H9 (cell line): Measurements from ENCODE around the gene PLS3. TPM values are rescaled to one million over a fixed set of nuclear protein-coding genes. Genes with fewer than 3 reads are reported as not detected.
A peak's percentile ranks its signal among the peaks of the same experiment; 100 is the strongest.

ENCODE experiments used
- DNase-seq: peaks from one replicate; pipeline ENCODE4 v3.0.0-alpha.2; 2017
- H2AFZ ChIP-seq: one replicate; pipeline ENCODE4 v1.6.1; 2013; ENCODE audit warnings: mild to moderate bottlenecking, low read length, control low read depth, moderate library complexity
- H2AK5ac ChIP-seq: 2 replicates; pipeline ENCODE4 v1.6.1; 2013; ENCODE audit warnings: low read length, control low read depth, mixed read lengths; ENCODE audit not compliant: insufficient read length
- H2BK120ac ChIP-seq: one replicate; pipeline ENCODE4 v1.6.1; 2013; ENCODE audit warnings: low read depth, mild to moderate bottlenecking, low read length, control low read depth, inconsistent platforms; ENCODE audit not compliant: poor library complexity, severe bottlenecking
- H2BK12ac ChIP-seq: 2 replicates; pipeline ENCODE4 v1.6.1; 2013; ENCODE audit warnings: low read length, control low read depth, mixed read lengths, low read depth; ENCODE audit not compliant: insufficient read length
- H2BK15ac ChIP-seq: 2 replicates; pipeline ENCODE4 v1.6.1; 2013; ENCODE audit warnings: low read depth, low read length, control low read depth
- H2BK20ac ChIP-seq: one replicate; pipeline ENCODE4 v1.6.1; 2013; ENCODE audit warnings: low read depth, mild to moderate bottlenecking, low read length, control low read depth, inconsistent platforms; ENCODE audit not compliant: poor library complexity, severe bottlenecking
- H2BK5ac ChIP-seq: 2 replicates; pipeline ENCODE4 v1.6.1; 2013; ENCODE audit warnings: low read length, control low read depth, mixed read lengths; ENCODE audit not compliant: insufficient read length
- H3K14ac ChIP-seq: 2 replicates; pipeline ENCODE4 v1.6.1; 2013; ENCODE audit warnings: low read length, control low read depth; ENCODE audit not compliant: insufficient read depth
- H3K18ac ChIP-seq: 2 replicates; pipeline ENCODE4 v1.6.1; 2013; ENCODE audit warnings: low read depth, mild to moderate bottlenecking, mixed read lengths, low read length, control low read depth; ENCODE audit not compliant: insufficient read length
- H3K23ac ChIP-seq: 2 replicates; pipeline ENCODE4 v1.6.1; 2013; ENCODE audit warnings: low read length, control low read depth, mixed read lengths, low read depth; ENCODE audit not compliant: insufficient read length
- H3K23me2 ChIP-seq: 2 replicates; pipeline ENCODE4 v1.6.1; 2013; ENCODE audit warnings: low read depth, mild to moderate bottlenecking, mixed read lengths, low read length, control low read depth; ENCODE audit not compliant: insufficient read length, poor library complexity, severe bottlenecking
- H3K27ac ChIP-seq: 2 replicates; pipeline ENCODE4 v1.5.1; 2013; ENCODE audit warnings: low read length, control low read depth, mixed read lengths, low read depth; ENCODE audit not compliant: insufficient read length
- H3K27me3 ChIP-seq: 2 replicates; pipeline ENCODE4 v1.6.1; 2013; ENCODE audit warnings: low read length, control low read depth, inconsistent platforms; ENCODE audit not compliant: insufficient read depth
- H3K4ac ChIP-seq: 2 replicates; pipeline ENCODE4 v1.6.1; 2013; ENCODE audit warnings: low read depth, mild to moderate bottlenecking, control low read depth, inconsistent platforms, low read length, moderate library complexity
- H3K4me1 ChIP-seq: 2 replicates; pipeline ENCODE4 v1.6.1; 2013; ENCODE audit warnings: low read length, control low read depth, inconsistent platforms; ENCODE audit not compliant: insufficient read depth
- H3K4me2 ChIP-seq: 2 replicates; pipeline ENCODE4 v1.6.1; 2013; ENCODE audit warnings: low read length, control low read depth, mixed read lengths; ENCODE audit not compliant: insufficient read length, insufficient read depth
- H3K56ac ChIP-seq: 2 replicates; pipeline ENCODE4 v1.6.1; 2013; ENCODE audit warnings: low read depth, mild to moderate bottlenecking, mixed read lengths, low read length, control low read depth; ENCODE audit not compliant: insufficient read length
- H3K79me1 ChIP-seq: 2 replicates; pipeline ENCODE4 v1.6.1; 2013; ENCODE audit warnings: low read depth, mild to moderate bottlenecking, moderate library complexity, low read length, control low read depth, inconsistent platforms; ENCODE audit not compliant: insufficient read depth, poor library complexity, severe bottlenecking
- H3K79me2 ChIP-seq: 2 replicates; pipeline ENCODE4 v1.6.1; 2013; ENCODE audit warnings: low read length, control low read depth, inconsistent platforms; ENCODE audit not compliant: insufficient read depth
- H3K9ac ChIP-seq: 2 replicates; pipeline ENCODE4 v1.6.1; 2013; ENCODE audit warnings: low read length, control low read depth, mixed read lengths; ENCODE audit not compliant: insufficient read length; ENCODE audit errors: extremely low read depth
- H3K9me3 ChIP-seq: one replicate; pipeline ENCODE4 v1.6.1; 2013; ENCODE audit warnings: low read depth, low read length, inconsistent platforms; ENCODE audit not compliant: control insufficient read depth
- H3T11ph ChIP-seq: one replicate; pipeline ENCODE4 v1.6.1; 2013; ENCODE audit warnings: mild to moderate bottlenecking, low read length, control low read depth, inconsistent platforms
- H4K20me1 ChIP-seq: one replicate; pipeline ENCODE4 v1.6.1; 2013; ENCODE audit not compliant: control insufficient read depth, insufficient read length, insufficient read depth
- H4K5ac ChIP-seq: 2 replicates; pipeline ENCODE4 v1.6.1; 2013; ENCODE audit warnings: low read depth, mild to moderate bottlenecking, mixed read lengths, low read length, control low read depth; ENCODE audit not compliant: insufficient read length
- H4K8ac ChIP-seq: replicated peaks from 2 replicates; pipeline ENCODE4 v1.6.1; 2013; ENCODE audit warnings: low read length, control low read depth, mixed read lengths, low read depth; ENCODE audit not compliant: insufficient read length
- H4K91ac ChIP-seq: 2 replicates; pipeline ENCODE4 v1.6.1; 2013; ENCODE audit warnings: low read depth, mild to moderate bottlenecking, moderate library complexity, mixed read lengths, low read length, control low read depth; ENCODE audit not compliant: insufficient read length
- H3K27ac Mint-ChIP-seq, 3 experiments: 2 replicates in 2 of 3; 3 replicates in 1 of 3; pipeline ENCODE4 v1.8.0; 2020 to 2021; ENCODE audit warnings: mixed read lengths in 3 of 3, mild to moderate bottlenecking in 1 of 3, moderate library complexity in 1 of 3
- H3K27me3 Mint-ChIP-seq: 2 replicates; pipeline ENCODE4 v1.8.0; 2021; ENCODE audit warnings: low read depth, mild to moderate bottlenecking, moderate library complexity, mixed read lengths
- H3K36me3 Mint-ChIP-seq, 3 experiments: 2 replicates in 2 of 3; 3 replicates in 1 of 3; pipeline ENCODE4 v1.8.0; 2020 to 2021; ENCODE audit warnings: low read depth in 3 of 3, mixed read lengths in 3 of 3; ENCODE audit not compliant: insufficient read depth in 1 of 3
- H3K4me1 Mint-ChIP-seq, 2 experiments: 2 replicates each; pipeline ENCODE4 v1.8.0; 2020; ENCODE audit warnings: mixed read lengths in 2 of 2
- H3K4me3 Mint-ChIP-seq, 2 experiments: 2 replicates in 1 of 2; 3 replicates in 1 of 2; pipeline ENCODE4 v1.8.0; 2020 to 2021; ENCODE audit warnings: mild to moderate bottlenecking in 2 of 2, mixed read lengths in 2 of 2, moderate library complexity in 1 of 2
- H3K9me3 Mint-ChIP-seq, 2 experiments: 2 replicates in 1 of 2; 3 replicates in 1 of 2; pipeline ENCODE4 v1.8.0; 2020; ENCODE audit warnings: mild to moderate bottlenecking in 2 of 2, mixed read lengths in 2 of 2, moderate library complexity in 1 of 2
- WGBS: extraction: QIAGEN DNeasy Blood & Tissue Kit; methylation state at CpG from one replicate; pipeline ENCODE4 v1.1.7; 2013; ENCODE audit warnings: missing lambda C conversion rate, low lambda C conversion rate, mixed read lengths; ENCODE audit not compliant: insufficient read length; ENCODE audit errors: extremely low coverage; 5-methylcytosine and 5-hydroxymethylcytosine counted together
- total RNA-seq: library from RNA; stranded (reverse); gene quantifications from 2 replicates; pipeline ENCODE4 v1.2.1, GENCODE V29; 2021
- TF ChIP-seq, protein P1 (sequence below): fragments of 200-600 bp; sonication (generic); conservative IDR thresholded peaks from 3 replicates; pipeline ENCODE4 v1.8.0; 2021; ENCODE audit warnings: antibody characterized with exemption, mild to moderate bottlenecking

PLS3 gene
- total RNA-seq, 1 experiment from 2014 or later = 315 TPM

DNA sequence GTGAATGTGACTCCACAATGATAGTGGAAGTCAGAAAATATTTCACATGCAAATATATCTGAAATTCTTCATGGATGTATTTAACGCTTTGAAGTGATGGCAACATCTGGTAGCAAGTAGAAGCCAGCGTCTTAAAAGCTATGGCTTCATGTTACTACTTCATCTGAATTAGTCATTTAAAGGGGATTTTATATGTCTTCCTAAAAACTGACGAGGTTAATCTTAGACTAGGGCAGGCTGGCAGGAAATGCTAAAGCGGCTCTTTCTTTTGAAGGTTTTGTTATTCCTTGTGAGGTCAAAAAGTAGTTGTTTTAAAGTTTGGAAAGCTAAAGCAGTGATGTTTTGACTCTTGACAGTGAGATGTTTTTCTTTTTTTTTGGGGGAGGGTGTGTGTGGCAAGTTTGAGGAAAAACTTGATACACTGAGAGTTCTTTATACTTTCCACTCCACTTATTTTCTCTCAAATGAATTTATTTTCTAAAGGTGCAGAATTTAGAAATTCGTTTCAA lies 22.6 kb downstream of the PLS3 start:
- TF ChIP-seq, protein P1, sequence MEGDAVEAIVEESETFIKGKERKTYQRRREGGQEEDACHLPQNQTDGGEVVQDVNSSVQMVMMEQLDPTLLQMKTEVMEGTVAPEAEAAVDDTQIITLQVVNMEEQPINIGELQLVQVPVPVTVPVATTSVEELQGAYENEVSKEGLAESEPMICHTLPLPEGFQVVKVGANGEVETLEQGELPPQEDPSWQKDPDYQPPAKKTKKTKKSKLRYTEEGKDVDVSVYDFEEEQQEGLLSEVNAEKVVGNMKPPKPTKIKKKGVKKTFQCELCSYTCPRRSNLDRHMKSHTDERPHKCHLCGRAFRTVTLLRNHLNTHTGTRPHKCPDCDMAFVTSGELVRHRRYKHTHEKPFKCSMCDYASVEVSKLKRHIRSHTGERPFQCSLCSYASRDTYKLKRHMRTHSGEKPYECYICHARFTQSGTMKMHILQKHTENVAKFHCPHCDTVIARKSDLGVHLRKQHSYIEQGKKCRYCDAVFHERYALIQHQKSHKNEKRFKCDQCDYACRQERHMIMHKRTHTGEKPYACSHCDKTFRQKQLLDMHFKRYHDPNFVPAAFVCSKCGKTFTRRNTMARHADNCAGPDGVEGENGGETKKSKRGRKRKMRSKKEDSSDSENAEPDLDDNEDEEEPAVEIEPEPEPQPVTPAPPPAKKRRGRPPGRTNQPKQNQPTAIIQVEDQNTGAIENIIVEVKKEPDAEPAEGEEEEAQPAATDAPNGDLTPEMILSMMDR = no peak
- H3K4me3 Mint-ChIP-seq = peak overlapping the region; percentile 1 to 41; a peak in 3 of 5 replicates
- WGBS = no CpG with 5 or more reads among the region's 5 CpGs

More for the DNA sequence above, 22.6 kb downstream of the PLS3 start:
- Histone ChIP-seq H3K23me2 (no peaks in the 10 kb centered on the region), H3K79me2 (peaks cover 13% of the 10 kb centered on the region; the same call in 1 of the 2 replicates), H2BK20ac (no peak overlapping the region), H3K56ac (no peak overlapping the region), H4K91ac (no peak overlapping the region), H4K5ac (no peak overlapping the region), H2BK15ac (no peak overlapping the region), H3K4ac (no peak overlapping the region), H3K79me1 (no peaks in the 10 kb centered on the region), H3K9ac (no peak overlapping the region), H2AK5ac (no peak overlapping the region), H3K18ac (no peak overlapping the region), H3K27ac (no peak overlapping the region), H3K4me2 (no peak overlapping the region), H3T11ph (no peak overlapping the region), H2BK12ac (no peak overlapping the region), H3K4me1 (peaks cover 4% of the 10 kb centered on the region; the same call in 1 of the 2 replicates), H2AFZ (no peak overlapping the region), H4K8ac (no peak overlapping the region), H2BK120ac (no peak overlapping the region), H3K9me3 (no peaks in the 10 kb centered on the region), H3K14ac (no peak overlapping the region), H3K23ac (no peak overlapping the region), H4K20me1 (no peaks in the 10 kb centered on the region), H2BK5ac (no peak overlapping the region), H3K27me3 (no peaks in the 10 kb centered on the region)
- no peaks in the 10 kb centered on the region for H3K27me3 Mint-ChIP-seq
- DNase-seq = no peak
- H3K9me3 Mint-ChIP-seq = no peaks in the 10 kb centered on the region
- peaks cover 48 to 53% of the 10 kb centered on the region in 2 experiments for H3K4me1 Mint-ChIP-seq
- peaks cover 3 to 21% (median 17%) of the 10 kb centered on the region in 3 experiments; a peak in 6 of 7 replicates for H3K36me3 Mint-ChIP-seq
- peak overlapping the region; percentile 40 to 97 (median 88); a peak in 5 of 7 replicates for H3K27ac Mint-ChIP-seq
